ENCODE data around the gene CHRNA4. TPM values are rescaled to one million over a fixed set of nuclear protein-coding genes. Genes with fewer than 3 reads are reported as not detected.

The CHRNA4 gene
- total and polyA plus RNA-seq, 9 of the 15 experiments (the other 6 are each of a cell fraction or from before 2014, with no cell fraction given) = not detected

GRCh38 chr20:63310265-63310991 lies 50.7 kb downstream of the CHRNA4 start:
- Histone ChIP-seq H3K4me2 (ENCODE audit: insufficient read depth, low read length) (no peak overlapping the region), H4K20me1 (replicated peaks; ENCODE audit: control insufficient read depth, insufficient read depth, low read length) (peaks cover 12% of the 10 kb centered on the region; the same call in 1 of the 2 replicates), H3K79me2 (ENCODE audit: control insufficient read depth, insufficient read depth, low read length) (no peaks in the 10 kb centered on the region), H2AFZ (ENCODE audit: low read depth, low read length) (no peak overlapping the region), H3K27ac (ENCODE audit: extremely low read depth, low read depth, low read length) (no peak overlapping the region), H3K27me3 (ENCODE audit: control insufficient read depth in 2 of 2, insufficient read depth in 2 of 2, low read length in 2 of 2) (peaks cover 0 to 63% of the 10 kb centered on the region in 2 experiments; a peak in 2 of 5 replicates), H3K4me1 (replicated peaks in 1 of 2; ENCODE audit: control insufficient read depth in 2 of 2, insufficient read depth in 2 of 2, low read length in 2 of 2) (peaks cover 0 to 66% of the 10 kb centered on the region in 2 experiments; a peak in 2 of 5 replicates), H3K9me1 (ENCODE audit: control insufficient read depth, insufficient read depth, low read length) (no peaks in the 10 kb centered on the region), H3K4me3 (no peak overlapping the region), H3K36me3 (ENCODE audit: control insufficient read depth, insufficient read depth, low read length) (no peaks in the 10 kb centered on the region), H3K9me3 (replicated peaks; ENCODE audit: control insufficient read depth, insufficient read depth, low read depth, low read length) (no peaks in the 10 kb centered on the region), H3K9ac (ENCODE audit: insufficient read depth in 1 of 2, low read depth in 2 of 2, low read length in 2 of 2) (no peak overlapping the region)
- in situ Hi-C loops (cut with MboI) = no loop called here
- ATAC-seq (no peak), DNase-seq (ENCODE audit: extremely low read depth in 1 of 4, low spot score in 3 of 4) (no peak), FAIRE-seq (no peak)
- ChIA-PET POLR2A (interaction anchor here (0.6 kb wide), 2 partner anchors 41 to 178 kb away, joined by 3 read pairs; no protein-coding TSS in a partner anchor), CTCF (ENCODE audit: low intra/inter-chr PET ratio) (interaction anchor here (0.6 to 1.6 kb wide), 2 partner anchors 71 to 583 kb away, joined by 3 to 10 read pairs; no protein-coding TSS in a partner anchor)
- TF ChIP-seq SLC30A9 (CRISPR knock-in tag; IDR thresholded peaks at IDR 0.05) (no peak), CBFA2T2 (conservative IDR thresholded peaks at IDR 0.05) (no peak), RFX5 (IDR thresholded peaks at IDR 0.05; ENCODE audit: low read depth, low read length) (no peak), ZNF707 (CRISPR knock-in tag; conservative IDR thresholded peaks at IDR 0.05) (no peak), ELF2 (CRISPR knock-in tag; IDR thresholded peaks at IDR 0.05) (no peak), ZNF174 (CRISPR knock-in tag; IDR thresholded peaks at IDR 0.05) (no peak), NFE2 (IDR thresholded peaks at IDR 0.05; ENCODE audit: low read depth) (no peak), RB1 (IDR thresholded peaks at IDR 0.05; ENCODE audit: low read depth) (no peak), ARID3B (CRISPR knock-in tag; IDR thresholded peaks at IDR 0.05; ENCODE audit: borderline replicate concordance) (no peak), KAT8 (IDR thresholded peaks at IDR 0.05; ENCODE audit: low read depth) (no peak), NCOA1 (IDR thresholded peaks at IDR 0.05; ENCODE audit: low read depth) (no peak), ZNF408 (CRISPR knock-in tag; IDR thresholded peaks at IDR 0.05; ENCODE audit: low read depth) (no peak), TOE1 (IDR thresholded peaks at IDR 0.05; ENCODE audit: borderline replicate concordance) (no peak), TOE1 (CRISPR knock-in tag; IDR thresholded peaks at IDR 0.05; ENCODE audit: borderline replicate concordance, low read depth) (no peak), HDAC3 (IDR thresholded peaks at IDR 0.05; ENCODE audit: borderline replicate concordance, partially characterized antibody) (no peak), NFE2L1 (tag; IDR thresholded peaks at IDR 0.05; ENCODE audit: borderline replicate concordance, low read depth) (no peak), NR2C2 (CRISPR knock-in tag; IDR thresholded peaks at IDR 0.05) (no peak), NR2C2 (tag; IDR thresholded peaks at IDR 0.05) (no peak)
- TF ChIP-seq, protein P1, sequence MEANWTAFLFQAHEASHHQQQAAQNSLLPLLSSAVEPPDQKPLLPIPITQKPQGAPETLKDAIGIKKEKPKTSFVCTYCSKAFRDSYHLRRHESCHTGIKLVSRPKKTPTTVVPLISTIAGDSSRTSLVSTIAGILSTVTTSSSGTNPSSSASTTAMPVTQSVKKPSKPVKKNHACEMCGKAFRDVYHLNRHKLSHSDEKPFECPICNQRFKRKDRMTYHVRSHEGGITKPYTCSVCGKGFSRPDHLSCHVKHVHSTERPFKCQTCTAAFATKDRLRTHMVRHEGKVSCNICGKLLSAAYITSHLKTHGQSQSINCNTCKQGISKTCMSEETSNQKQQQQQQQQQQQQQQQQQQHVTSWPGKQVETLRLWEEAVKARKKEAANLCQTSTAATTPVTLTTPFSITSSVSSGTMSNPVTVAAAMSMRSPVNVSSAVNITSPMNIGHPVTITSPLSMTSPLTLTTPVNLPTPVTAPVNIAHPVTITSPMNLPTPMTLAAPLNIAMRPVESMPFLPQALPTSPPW (CRISPR knock-in tag; IDR thresholded peaks at IDR 0.05) = no peak
- TF ChIP-seq, protein P2, sequence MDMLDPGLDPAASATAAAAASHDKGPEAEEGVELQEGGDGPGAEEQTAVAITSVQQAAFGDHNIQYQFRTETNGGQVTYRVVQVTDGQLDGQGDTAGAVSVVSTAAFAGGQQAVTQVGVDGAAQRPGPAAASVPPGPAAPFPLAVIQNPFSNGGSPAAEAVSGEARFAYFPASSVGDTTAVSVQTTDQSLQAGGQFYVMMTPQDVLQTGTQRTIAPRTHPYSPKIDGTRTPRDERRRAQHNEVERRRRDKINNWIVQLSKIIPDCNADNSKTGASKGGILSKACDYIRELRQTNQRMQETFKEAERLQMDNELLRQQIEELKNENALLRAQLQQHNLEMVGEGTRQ (CRISPR knock-in tag; IDR thresholded peaks at IDR 0.05) = no peak
- WGBS (ENCODE audit: insufficient coverage, low coverage, missing lambda C conversion rate) = 5% methylated on average over 19 of the region's 20 CpGs
- no TSS peak for BruUV-seq (replicated peaks)
- intact Hi-C loops (cut with micrococcal nuclease) = loop anchor here (2.0 kb wide), 1 partner anchor 70 kb away; no protein-coding TSS in a partner anchor

Measured in K562 (cell line).